Activated CD4-positive, alpha-beta T cell treated with anti-CD3 and anti-CD28 coated beads, Interleukin-2, amount 50 U/mL, for 4 hours (primary cell): ENCODE data around the gene IL3RA.
"Not testable (repeated sequence)": the region's sequence is repeated elsewhere in the genome, so short reads cannot be mapped to it uniquely, and the experiment has no call there.

ENCODE experiments used
- DNase-seq, 2 experiments: peaks; one replicate each; pipeline ENCODE4 v3.0.0-alpha.2; 2020

The IL3RA gene

GRCh38 chrX:1332433-1332832, 4.2 kb upstream of the IL3RA start:
- DNase-seq: not testable (repeated sequence)

GRCh38 chrX:1334854-1335253, 1.7 kb upstream of the IL3RA start:
- DNase-seq: no peak

- no peak for DNase-seq
Observed at GRCh38 chrX:1336948-1337779, 579 bp downstream of the IL3RA start.

- no peak for DNase-seq
Observed at GRCh38 chrX:1341545-1342184, 5.1 kb downstream of the IL3RA start.

- DNase-seq: not testable (repeated sequence)
Observed at GRCh38 chrX:1349606-1350005, 13.0 kb downstream of the IL3RA start.

GRCh38 chrX:1351981-1352714, 15.6 kb downstream of the IL3RA start:
- DNase-seq: no peak

- DNase-seq: no peak
Observed at GRCh38 chrX:1354036-1355019, 17.7 kb downstream of the IL3RA start.

- no peak for DNase-seq
Observed at GRCh38 chrX:1355131-1356046, 18.8 kb downstream of the IL3RA start.

GRCh38 chrX:1357993-1358392, 21.4 kb downstream of the IL3RA start:
- DNase-seq: no peak

GRCh38 chrX:1358793-1359476, 22.4 kb downstream of the IL3RA start:
- no peak for DNase-seq

GRCh38 chrX:1359477-1359873, 22.9 kb downstream of the IL3RA start:
- DNase-seq: no peak

- no peak for DNase-seq
Observed at GRCh38 chrX:1360171-1360570, 23.6 kb downstream of the IL3RA start.

- DNase-seq: no peak
Observed at GRCh38 chrX:1361275-1361674, 24.7 kb downstream of the IL3RA start.

GRCh38 chrX:1361910-1362309, 25.3 kb downstream of the IL3RA start:
- DNase-seq: no peak

- not testable (repeated sequence) for DNase-seq
Observed at GRCh38 chrX:1366363-1366762, 29.8 kb downstream of the IL3RA start.

GRCh38 chrX:1368385-1368698, 31.8 kb downstream of the IL3RA start:
- no peak for DNase-seq

GRCh38 chrX:1378306-1378759, 41.7 kb downstream of the IL3RA start:
- no peak for DNase-seq

GRCh38 chrX:1380672-1381233, 44.2 kb downstream of the IL3RA start:
- DNase-seq: no peak

- no peak for DNase-seq
Observed at GRCh38 chrX:1384658-1385252, 48.2 kb downstream of the IL3RA start.
